Stimulated activated CD4-positive, alpha-beta T cell treated with anti-CD3 and anti-CD28 coated beads, Interleukin-12 subunit alpha, Interleukin-12 subunit beta, amount 100 ng/mL, for 48 hours (primary cell): Measurements from ENCODE around the gene B3GNT5.
"Not testable (repeated sequence)": the region's sequence is repeated elsewhere in the genome, so short reads cannot be mapped to it uniquely, and the experiment has no call there.

Experiments used
- DNase-seq, 3 donors: peaks; one replicate each; pipeline ENCODE4 v3.0.0-alpha.2; 2020; ENCODE audit warnings: low read depth in 2 of 3, low spot score in 1 of 3

Gene B3GNT5

DNA sequence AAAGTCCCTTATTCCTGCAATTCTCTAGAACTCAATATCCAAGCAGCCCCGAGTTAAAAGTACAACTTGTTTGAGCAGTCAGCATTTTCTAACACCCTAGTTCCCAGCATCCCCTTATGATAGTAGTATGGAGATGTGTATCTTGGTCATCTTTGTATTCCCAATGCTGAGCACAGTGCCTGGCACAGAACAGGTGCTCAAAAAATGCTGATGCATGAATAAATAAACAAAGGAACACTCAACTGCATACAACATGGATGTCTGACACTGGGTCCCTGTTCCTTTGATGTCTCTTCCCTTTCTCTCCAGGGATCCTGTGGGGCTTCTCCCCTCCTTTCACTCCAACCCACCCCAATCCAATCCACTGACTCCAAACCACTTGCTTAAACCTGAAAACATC, 23.9 kb upstream of the B3GNT5 start:
- DNase-seq = no peak

DNA sequence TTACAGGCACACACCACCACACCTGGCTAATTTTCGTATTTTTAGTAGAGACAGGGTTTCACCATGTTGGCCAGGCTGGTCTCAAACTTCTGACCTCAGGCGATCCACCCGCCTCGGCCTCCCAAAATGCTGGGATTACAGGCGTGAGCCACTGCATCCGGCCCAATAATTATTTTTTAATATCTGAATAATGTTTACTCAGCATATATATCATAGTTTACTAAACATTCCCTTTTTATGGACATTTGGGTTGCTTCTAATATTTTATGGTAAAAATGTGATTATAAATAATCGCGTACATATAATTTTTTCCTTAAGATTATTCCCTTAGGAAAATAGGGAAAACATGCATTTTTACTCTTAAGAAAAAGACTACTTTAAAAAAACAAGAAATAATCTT, 22.8 kb upstream of the B3GNT5 start:
- not testable (repeated sequence) for DNase-seq

DNA sequence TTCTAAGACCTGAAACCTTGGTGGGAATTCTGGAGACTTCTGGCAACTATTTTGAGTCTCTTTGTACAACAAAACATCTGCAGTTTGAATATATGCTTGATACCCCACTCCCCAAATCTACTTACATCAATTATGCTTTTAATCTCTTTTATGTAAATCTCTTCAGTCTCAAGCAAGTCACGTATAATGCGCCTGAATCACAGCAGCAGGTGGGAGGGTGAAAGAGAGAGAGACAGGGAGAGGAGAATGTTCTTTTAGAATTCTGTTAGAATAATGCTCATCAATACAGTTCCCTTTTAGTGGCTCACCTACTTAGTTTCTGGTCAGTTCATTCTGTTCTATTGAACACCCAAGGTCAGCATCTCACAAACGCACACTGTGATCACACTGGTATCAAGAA, 22.2 kb upstream of the B3GNT5 start:
- no peak for DNase-seq

DNA sequence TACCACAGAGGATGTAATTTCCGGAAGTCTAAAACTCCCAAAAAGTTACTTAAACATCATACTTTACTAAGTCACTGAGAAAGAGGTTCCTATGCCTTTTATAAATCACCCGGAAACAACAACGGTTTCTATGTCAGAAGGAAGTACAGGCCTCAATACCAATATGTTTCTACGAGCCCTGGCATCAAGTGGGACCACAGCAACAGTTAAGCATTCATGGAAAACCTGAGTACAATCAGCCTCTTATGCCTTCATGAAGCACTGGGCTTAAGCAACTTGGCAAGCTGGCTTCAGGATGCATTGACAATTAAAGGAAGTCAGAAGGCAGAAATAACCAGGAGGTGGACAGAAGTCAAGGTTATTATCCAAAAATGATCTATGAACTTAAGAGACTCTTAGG, 19.1 kb upstream of the B3GNT5 start:
- DNase-seq = no peak

DNA sequence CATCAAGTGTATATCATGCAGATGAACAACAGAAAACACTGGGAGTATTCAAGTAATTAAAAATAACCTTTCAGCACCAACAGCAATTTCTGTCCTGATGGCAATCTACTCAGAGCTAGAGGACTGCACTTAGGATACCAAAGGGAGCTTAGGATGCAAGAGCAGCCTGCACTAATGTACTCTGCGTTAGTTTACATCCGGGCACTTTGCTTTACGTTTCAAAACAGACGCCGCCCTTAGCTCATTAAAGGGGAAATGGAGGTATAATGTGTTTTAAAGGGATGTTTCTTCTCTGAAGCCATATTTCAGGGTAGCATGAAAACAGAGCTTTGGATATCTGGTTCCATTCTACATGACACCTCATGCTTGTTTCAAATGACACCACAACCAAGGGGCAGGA, 14.0 kb upstream of the B3GNT5 start:
- no peak for DNase-seq

DNA sequence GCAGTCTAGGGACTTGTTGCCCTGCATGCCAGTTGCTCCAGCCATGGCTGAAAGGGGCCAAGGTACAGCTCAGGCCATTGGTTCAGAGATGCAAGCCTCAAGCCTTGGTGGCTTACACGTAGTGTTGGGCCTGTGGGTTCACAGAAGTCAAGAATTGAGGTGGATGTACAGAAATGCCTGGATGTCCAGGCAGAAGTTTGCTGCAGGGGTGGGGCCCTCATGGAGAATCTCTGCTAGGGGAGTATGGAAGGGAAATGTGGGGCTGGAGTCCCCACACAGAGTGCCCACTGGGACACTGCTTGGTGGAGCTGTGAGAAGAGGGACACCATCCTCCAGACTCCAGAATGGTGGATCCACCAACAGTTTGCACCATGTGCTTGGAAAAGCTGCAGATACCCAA, 10.6 kb upstream of the B3GNT5 start:
- no peak for DNase-seq

DNA sequence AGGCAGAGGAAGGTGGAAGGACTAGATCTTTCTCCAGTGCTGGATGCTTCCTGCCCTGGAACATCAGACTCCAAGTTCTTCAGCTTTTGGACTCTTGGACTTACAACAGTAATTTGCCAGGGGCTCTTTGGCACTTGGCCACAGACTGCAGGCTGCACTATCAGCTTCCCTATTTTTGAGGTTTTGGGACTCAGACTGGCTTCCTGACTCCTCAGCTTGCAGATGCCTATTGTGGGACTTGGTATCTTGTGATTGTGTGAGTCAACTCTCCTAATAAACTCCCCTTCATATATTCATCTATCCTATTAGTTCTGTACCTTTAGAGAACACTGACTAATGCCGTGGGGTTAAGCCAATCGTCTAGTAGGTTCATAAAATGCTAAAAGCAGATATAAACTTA, 8.8 kb upstream of the B3GNT5 start:
- DNase-seq = no peak

DNA sequence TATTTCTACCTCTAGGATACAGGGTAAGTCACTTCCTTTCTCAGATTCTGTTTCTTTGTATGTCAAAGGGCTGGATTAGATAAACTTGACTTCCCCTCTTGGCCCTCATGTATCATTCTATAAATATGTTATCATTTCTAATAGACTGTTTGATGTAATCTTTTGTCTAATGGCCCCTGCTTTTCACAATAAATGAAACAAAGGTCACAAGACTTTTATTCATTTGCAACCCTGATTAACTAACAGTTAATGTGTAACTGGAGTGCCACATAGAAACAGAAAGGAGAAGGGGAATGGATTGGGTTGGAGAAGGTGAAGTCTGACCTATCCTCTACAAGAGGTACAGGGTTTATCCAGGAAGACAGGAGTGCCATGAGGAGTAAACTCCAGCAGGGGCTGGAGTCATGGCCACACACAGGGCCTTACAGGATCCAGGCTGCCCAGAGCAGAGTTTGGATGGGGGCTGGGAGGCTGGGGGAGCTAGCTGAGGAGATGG, 8.0 kb upstream of the B3GNT5 start:
- no peak for DNase-seq

DNA sequence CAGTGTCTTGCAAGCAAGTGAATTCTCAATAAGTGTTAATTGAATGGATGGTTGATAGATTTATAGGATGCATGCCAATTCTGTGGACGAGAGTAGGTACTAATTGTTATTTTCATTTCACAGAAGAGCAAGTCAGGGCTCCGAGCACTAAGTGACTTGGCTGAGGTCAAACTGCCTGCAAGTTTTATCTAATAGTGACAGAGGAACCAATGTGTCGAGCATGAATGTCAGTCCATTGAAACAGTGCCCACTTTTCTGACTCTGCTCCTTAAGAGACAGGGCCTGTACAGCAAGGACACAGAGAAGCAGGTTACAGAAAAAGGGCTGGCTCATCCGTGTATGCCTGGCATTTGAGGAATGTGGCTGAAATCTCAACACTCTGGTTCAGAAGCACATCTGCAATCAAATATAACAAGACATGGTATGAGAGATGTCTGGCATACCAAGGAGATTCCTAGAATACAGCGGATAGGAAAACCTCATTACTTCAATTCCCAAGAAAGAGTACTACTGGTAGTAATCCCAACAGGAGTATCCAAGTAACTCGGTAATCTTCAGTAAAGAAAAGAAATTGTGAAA, 6.0 kb upstream of the B3GNT5 start:
- no peak for DNase-seq

DNA sequence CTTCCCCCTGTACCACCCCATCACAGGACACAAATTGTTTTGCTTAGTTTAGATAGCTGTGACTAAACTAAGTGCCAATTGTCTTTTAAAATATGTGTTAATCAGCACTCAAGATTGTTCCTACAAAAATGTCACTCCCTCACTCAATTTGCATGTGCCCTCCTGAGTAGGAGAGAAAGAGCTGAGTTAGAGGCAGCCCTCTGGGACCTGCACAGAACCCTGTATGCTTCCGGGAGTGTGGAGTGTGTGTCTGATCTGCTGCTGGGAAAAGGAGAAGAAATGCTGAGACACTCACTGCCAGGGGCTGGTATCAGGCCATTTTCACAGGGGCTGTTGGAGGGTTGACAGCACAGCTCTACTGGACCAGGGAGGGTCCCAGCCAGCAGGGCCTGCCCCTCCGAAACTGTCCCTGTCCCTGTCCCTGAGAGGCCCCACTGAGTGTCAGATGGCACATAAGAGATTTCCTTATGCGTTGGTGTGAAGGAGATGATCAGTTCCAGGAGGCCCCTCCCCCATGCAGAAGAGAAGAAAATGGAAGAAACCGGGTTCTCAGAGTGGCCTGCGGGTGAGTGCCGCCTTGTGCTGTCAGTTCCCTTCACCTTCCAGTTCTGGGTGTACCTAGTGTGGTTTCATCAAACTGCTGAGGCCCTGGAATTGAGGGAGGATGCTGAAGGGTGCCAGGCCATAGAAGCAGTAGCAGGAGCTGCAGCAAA, 3.9 kb upstream of the B3GNT5 start:
- DNase-seq = no peak

DNA sequence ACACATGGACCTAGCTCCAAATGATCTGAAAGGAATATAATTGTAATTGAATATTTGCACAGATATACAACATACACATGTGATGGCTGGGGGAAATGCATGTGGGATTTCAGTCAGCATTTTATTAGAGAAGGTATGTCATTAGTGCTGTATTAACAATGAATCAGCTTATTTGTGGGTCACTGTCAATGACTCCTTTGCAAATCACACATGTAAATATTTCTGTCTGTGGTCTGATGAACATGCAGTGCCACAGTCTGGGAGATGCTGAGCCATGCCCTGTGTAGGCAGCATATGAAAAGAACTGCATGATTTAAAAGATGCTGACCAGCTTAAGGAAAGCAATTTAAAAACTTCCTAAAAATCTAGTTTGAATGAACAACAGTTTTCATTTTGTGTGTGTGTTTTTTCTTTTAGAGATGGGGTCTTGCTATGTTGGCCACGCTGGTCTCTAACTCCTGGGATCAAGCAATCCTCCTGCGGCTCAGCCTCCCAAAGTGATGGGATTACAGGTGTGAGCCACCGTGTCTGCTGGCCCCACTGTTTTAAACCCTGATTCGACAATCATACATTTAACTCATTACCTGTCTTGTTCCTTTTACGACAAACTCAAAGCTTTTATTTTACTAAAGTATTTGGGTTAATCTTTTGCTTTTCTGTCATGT, 803 bp upstream of the B3GNT5 start:
- DNase-seq = no peak

DNA sequence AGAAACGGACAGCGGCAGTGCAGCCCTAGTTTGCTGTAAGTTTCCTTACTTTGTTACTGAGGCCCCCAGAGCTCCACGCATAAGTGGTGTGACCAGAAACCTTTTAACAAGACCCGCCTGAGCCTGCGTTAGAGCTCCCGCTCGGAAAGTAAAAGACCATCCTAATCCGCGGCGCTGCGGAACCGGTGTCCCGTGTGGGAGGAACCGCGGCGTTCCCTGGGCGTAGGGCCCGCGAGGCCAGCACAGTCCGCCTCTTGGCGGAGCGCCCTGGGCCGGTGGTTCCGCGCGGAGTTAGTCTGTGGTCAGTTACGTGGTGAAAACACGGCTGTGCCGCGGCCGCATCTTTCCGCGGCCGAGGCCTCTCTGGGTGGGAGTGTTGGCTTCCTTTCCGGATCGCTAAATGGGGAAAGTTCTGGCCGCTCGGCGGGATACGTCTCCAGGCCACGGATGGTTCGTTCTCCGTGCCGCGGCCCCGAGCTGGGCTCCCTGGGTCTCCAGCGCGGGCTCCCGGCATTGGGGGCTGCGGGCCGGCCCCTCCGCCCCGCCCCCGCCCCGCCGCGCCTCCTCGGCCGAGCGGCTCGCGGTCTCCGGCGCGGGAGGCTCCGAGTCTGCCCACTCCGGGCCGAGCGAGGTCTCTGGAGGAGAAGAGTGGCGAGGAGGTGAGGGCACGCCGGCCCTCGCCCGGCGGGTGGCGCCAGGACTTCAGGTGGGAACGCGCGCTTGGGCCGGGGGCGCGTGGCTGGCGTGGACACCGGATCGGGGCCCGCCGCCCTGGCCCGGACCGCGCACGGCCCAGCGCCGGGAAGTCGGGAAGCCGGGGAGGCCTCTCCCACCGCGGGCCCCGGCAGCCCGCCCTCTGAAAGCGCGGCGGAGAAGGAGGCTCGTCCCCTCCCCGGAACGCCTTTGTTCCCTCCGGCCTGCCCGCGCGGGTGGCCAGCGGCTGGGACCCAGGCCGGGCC, 754 bp downstream of the B3GNT5 start:
- DNase-seq = no peak

DNA sequence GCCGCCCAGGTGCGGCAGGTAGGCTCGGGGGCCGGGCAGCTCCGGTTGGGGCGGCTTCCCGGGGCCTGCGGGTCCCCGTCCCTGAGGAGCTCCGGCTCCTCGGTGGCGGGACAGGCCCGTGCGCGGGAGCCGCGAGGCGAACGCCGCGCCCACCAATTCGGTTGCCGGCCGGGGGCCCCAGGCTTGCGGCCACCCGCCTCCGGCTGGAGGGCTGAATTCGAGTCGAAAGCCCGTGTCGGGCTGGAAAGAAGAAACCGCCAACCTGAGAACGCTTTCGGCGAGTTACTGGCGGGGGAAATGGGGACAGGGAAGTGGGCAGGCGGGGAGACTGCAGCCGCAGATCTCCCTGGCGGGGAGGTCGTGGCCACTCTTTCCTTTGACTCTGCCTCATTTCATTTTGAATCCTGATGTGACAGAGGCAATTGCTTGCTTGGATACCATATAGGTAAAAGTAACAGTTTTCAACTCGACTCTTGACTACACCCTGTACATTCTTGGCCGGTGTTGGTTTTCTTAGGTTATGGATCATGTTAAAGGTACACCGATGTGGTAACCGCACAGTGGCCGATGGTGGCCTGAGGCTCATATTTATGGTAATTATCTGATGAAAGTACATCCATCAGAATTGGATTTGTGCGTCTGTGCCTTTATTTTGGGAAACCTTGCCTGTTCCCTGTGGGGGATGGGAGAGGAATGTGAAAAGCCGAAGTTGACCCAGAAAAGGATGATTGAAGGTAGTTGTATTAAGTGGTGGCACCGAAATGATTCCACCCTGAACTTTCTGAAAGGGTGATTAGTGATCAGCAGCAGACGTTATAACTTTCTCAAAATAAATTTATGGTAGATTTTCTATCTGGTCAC, 1.7 kb downstream of the B3GNT5 start:
- DNase-seq = no peak

DNA sequence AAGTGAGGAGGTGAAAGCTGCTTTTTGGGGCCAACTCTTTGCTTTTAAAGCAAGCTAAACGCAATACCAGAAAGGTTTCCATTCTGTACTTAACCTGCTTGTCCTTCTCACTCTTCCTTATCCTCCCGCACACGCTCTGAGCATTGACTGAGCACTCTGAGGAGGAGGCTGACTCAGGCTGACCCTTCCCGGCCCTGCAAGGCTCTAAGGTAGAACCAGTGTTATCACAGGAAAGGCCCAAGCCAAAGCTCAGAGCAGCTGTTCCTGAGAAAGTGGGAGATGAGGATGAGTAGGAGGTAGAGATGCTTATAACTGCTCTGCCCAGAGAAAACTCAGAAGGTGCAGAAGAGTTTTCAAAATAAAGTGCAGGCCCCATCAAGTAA, 2.3 kb downstream of the B3GNT5 start:
- no peak for DNase-seq

DNA sequence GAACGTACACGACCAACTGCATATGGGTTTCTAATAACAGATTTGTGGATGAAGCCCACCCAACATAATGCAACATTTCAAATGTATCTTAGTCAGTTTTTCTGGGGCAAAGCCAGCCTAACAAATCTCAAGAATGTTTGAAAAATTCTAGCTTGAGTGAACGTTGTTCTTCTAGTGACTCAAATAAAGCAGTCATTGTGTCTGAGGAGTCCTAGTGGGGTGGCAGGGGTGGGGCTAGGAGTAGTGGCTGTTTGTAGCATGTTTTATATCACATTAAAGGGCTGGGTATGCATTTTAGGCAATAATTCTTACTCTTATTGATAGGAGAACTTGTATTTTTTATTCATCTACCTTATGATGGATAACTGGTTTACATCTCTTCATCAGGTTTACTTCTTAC, 6.0 kb downstream of the B3GNT5 start:
- no peak for DNase-seq

DNA sequence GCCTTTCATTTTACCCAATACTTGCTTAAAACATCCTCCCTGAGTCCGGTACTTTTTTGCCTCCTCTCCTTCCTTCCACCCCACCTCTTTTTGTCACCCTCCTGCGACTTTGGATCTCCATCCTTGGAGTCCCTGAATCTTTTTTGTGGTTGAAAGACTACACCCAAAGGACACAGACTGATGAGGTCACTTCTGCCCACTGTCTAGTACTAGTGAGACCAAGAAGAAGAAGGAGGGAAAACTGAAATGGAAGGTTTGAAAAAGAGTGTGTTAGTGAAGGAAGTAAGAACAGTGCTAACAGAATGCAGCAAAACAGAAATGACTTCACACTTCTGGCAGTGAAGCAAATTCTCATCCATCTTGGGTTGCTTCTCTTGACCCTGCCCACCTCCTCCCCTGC, 6.6 kb downstream of the B3GNT5 start:
- DNase-seq = no peak

DNA sequence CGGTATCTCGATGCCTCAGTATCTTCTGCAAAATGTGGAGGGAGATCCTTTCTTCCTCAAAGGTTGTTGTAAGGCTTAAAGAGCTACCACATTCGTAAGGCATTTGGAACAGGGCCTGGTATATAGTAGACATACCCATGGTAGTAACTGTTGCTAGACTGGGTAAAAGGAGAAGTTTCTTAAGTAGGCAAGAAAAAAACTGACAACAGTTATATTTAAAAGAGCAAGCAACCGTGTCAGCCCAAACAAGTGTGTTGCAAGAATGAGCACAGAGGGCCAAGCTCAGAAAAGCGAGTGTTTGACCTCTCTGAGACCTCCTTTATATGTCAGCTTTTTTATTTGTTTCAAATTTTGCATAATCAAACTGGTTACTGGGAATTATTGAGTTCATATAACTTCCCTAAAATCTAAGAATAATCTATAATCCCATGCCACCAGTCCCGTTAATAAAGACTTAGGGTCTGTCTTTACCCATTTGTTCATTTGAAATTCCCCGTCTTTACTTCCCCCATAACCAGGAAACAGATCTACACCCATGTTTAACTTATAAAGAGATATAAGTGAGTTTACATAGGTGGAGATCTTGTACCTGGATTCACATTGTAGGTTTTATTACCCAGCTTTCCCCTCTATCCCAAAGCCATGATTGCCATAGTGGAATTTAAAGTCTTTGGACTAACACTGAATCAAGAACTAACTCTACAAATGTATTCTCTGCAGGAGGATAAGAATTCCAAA, 7.3 kb downstream of the B3GNT5 start:
- no peak for DNase-seq

DNA sequence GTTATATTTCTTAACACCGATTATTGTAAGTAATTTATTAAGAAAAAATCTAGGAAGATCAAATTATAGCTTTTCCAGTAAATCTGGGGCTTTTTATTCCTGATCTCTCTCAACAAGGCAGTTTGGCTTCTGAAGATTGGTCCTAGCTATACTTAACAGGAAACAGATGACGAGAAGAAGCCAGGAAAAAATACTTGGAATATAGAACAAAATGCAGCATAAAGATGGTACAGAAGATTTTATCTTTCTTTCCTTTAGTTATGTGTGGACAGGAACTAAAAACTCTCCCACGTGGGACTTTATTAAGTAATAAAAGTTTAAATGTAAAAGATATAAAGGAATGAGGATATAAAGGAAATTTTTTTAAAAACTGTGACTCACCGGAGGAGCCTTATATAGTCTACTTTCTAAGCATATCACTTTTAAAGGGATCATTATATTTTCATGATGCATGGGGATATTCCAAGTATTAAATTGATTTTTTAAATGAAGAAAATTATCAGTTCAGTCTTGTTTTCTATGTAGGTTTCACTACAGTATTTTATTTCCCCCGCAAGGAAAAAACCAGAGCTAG, 8.2 kb downstream of the B3GNT5 start:
- DNase-seq = no peak

DNA sequence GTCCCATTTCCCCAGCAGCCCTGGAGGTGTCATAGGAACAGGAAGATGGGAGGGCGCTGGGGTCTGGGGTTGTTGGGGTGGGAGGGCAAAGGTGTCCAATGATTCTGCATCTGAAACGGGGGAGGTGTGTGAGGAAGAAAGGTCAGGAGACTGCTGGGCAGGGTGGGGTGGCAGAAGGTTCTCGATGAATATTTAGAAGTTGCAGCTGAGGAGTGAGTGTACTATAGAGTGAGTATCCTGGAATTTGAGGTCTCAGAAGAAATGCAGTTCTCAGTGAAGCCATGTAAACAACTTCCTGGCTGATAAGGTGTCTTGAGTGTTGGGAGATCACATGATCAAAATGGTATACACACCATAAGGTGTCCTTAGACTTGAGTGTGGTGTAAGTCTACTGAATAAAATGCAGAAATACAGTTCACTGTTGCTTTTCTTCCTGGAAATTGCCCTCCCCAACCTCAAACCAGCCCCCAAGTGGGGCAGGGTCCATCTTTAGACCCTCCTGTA, 9.9 kb downstream of the B3GNT5 start:
- no peak for DNase-seq
